Measurements from ENCODE around the gene DENND5A.
"Not testable (repeated sequence)": the region's sequence is repeated elsewhere in the genome, so short reads cannot be mapped to it uniquely, and the experiment has no call there.

Gene DENND5A

GRCh38 chr11:9210922-9211320 is 54.2 kb downstream of the DENND5A start:
- DNase-seq (ENCODE audit: low read depth in 2 of 2) = no peak

DNA sequence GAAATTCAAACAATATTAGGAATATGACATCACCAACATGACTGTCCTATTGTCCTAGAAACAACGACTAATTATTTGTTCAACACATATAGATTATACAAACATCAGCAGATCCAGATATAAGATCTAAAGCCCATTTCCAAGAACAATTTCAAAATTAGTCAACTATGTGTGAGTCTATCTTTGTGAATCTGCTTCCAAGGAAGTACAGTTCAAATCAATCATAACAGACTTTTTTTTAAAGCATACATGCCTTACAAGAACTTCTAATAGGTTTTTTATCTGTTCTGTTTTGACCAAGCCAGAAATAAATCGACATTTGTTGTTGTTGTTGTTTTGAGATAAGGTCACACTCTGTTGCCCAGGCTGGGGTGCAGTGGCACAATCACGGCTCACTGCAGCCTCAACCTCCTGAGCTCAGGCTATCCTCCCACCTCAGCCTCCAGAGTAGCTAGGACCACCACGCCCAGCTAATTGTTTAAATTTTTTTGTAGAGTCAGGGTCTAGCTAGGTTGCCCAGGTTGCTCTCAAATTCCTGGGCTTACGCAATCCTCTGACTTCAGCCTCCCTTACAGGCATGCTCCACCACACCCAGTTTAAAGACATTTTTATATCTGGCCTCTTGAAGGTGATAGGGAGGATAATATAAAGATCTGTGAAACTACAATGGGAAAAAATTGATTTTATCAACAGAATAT is 54.8 kb downstream of the DENND5A start:
- DNase-seq (ENCODE audit: low read depth in 2 of 2) = no peak

DNA sequence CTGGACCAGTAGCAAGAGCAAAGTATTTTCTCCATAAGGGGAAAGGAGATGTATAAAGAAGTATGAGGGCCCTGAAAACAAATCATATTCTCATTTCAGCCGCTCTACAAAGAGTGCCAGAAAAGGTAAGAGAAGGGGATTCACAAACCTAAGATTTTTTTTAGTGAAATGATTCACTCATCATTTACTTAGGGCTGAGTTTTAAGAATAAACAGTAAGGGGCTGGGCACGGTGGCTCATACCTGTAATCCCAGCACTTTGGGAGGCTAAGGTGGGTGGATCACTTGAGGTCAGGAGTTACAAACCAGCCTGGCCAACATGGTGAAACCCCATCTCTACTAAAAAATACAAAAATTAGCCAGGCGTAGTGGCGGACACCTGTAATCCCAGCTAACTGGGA is 55.5 kb downstream of the DENND5A start:
- DNase-seq (ENCODE audit: low read depth in 2 of 2) = not testable (repeated sequence)

DNA sequence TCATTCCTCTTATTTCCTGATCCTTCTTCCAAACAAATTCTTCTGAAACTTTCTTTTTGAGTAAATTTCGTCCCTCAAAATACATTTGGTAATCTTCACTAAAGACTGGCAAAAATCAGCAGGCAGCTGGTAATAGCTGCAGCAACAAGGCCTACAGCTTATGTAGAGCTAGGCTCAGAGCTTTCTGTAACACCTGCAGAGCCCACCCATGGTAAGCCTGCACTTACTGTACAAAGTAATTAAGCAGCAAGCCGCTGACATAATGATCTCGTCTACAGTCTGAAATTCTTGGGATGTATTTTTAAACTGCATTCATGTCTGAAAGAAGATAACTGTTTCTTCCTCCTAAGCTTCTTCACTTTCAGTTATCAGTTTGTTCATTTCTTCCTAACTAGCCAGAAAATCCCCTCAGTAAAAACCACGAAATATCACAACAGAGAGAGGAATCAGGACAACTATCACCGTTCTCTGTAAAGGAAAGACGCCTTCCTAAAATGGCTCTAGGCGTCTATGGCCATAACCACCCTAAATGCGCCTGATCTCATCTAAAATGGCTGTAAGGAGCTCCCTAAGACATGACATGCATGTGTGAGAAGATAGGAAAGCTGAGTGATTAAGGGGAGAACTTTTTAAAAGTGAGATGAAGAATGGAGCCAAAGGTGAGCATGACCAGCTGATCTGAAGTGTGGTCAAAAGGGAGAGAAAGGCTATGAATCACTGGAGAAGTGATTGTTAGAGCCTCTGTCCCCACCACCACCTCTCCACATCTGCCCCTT is 56.2 kb downstream of the DENND5A start:
- no peak for DNase-seq (ENCODE audit: low read depth in 2 of 2)

- no peak for DNase-seq (ENCODE audit: low read depth in 2 of 2)
These were observed 57.9 kb downstream of the DENND5A start for GRCh38 chr11:9207229-9207628.

DNA sequence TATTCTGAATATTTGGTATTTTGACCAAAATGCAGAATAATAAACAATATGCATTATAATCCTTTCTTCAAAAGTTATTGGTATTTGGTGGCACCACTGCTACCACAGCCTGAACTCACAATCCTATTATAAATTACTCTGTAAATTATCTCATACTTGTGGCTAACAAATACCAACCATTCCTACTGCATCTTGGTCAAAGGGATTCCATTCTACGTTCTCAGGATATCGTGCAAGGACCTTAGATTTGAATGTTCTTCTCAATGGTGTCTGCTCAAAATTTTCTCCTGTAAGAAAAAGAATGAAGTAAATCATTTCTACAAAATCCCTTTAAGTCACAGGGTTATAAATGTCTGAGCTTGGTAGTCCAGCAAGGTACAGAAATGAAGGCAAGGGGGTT is 58.7 kb downstream of the DENND5A start:
- no peak for DNase-seq (ENCODE audit: low read depth in 2 of 2)

DNA sequence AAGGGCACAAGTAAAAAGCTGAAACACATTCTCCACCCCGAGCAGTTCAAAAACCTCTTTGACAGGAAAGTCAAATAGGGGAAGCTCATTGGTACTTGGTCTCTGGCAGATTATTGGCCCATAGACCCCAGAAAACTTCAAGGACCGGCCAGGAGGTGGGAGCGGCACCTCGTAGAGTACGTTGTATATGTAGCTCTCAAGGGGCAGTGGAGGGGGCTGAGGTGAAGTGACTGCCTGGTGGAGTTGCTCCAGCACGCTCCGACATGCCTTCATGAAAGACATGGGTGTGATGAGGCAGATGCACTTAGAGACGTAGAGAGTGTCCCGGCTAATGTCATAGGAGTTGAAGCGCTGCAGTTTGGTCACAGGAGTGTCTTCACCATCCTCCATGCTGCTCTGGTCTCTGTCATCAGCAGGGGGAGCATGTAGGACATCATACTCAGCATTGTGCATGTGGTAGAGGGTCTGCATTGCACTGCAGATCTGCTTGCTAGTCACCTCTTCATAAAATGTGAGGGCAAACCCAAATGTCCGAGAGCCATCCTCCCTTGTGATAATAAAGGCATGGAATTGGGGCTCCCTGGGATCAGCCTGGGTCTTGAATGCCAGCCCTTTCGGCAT is 61.3 kb downstream of the DENND5A start:
- no peak for DNase-seq (ENCODE audit: low read depth in 2 of 2)

GRCh38 chr11:9201372-9202162 is 63.6 kb downstream of the DENND5A start:
- no peak for DNase-seq (ENCODE audit: low read depth in 2 of 2)

- DNase-seq (ENCODE audit: low read depth in 2 of 2) = no peak
These were observed 64.7 kb downstream of the DENND5A start for GRCh38 chr11:9200471-9200870.

DNA sequence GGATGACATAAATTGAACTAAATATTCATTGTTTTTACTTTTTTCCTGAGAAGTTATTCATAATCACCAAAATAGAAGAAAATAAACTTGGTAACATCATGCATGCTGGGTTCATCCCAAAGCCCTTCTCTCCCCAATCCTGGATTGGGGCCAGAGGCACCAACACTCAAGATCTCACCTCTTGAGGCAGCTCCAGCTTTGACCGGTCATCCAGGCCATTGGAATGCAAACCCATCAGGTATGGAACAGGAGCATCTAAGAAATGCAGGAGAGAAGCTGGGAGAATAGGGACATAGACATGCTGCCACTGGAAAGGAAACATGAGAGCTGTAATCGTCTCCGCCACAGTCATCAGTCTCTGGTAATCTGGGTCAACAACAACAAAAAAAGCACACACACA is 71.8 kb downstream of the DENND5A start:
- no peak for DNase-seq (ENCODE audit: low read depth in 2 of 2)

DNA sequence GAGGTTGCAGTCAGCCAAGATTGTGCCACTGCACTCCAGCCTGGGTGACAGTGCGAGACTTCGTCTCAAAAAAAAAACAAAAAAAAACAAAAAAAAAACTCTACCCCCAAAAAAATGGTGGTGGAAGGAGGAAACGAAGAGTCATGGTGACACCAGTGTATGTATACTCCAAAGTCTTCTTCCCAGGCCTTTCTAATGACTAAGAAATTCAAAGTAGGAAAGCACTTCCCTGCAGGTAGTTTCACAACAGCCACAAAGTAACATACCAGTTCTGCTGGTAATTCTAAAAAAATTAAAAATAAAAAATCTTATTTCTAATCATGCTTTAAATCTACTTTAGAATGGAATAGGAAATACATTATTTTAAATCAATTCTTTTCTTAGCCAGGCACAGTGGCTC is 72.6 kb downstream of the DENND5A start:
- no peak for DNase-seq (ENCODE audit: low read depth in 2 of 2)

DNA sequence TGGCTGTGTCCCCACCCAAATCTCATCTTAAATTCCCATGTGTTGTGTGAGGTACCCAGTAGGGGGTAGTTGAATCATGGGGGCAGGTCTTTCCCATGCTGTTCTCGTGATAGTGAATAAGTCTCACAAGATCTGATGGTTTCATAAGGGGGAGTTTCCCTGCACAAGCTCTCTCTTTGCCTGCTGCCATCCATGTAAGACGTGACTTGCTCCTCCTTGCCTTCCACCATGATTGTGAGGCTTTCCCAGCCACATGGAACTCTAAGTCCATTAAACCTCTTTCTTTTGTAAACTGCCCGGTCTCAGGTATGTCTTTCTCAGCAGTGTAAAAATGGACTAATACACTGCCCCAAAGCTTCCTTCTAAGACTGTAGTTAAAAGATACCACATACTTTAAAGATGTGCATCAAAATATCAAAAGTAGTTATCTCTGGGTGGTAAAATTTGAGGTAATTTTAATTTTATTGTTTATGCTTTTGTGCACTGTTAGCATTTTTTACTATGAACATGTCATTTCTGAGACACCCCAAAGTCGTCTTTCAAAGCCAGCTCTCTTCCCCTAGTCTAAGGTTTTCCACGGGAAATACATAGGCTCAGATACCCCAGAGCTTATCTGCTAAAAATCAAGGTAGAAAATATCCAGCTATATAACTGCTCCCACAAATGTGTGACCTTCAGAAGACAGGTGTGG is 74.7 kb downstream of the DENND5A start:
- not testable (repeated sequence) for DNase-seq (ENCODE audit: low read depth in 2 of 2)

DNA sequence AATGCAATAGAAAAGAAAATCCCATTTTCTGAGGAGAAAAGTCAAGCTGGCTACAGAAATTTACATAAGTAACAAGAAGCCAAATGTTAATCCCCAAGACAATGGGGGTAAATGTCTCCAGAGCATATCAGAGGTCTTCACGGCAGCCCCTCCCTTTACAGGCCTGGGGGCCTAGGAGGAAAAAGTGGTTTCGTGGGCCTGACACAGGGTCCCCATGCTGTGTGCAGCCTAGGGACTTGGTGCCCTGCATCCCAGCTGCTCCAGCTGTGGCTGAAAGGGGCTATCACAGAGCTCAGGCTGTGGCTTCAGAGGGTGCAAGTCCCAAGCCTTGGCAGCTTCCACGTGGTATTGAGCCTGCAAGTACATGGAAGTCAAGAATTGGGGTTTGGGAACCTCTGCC is 76.3 kb downstream of the DENND5A start:
- DNase-seq (ENCODE audit: low read depth in 2 of 2) = not testable (repeated sequence)

DNA sequence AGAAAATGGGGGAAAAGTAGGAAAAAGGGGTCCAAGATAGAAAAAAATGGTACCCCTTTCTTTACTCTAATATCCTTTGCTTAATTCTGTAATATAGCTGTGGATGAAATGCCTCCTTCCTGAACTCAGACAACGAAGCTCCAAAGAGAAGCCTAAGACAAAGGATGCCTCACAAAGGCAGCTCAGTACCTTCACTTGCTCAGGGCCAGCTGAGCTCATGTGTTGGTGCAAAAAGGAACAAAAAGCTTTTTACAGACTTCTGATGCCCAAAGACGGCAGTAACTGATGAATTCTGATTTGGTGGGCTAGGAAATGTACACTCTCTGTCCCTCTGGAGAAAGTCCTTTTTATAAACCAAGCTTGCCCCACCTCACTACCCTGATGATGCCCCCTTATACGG is 77.5 kb downstream of the DENND5A start:
- no peak for DNase-seq (ENCODE audit: low read depth in 2 of 2)

GRCh38 chr11:9184516-9184915 is 80.6 kb downstream of the DENND5A start:
- DNase-seq (ENCODE audit: low read depth in 2 of 2) = no peak

DNA sequence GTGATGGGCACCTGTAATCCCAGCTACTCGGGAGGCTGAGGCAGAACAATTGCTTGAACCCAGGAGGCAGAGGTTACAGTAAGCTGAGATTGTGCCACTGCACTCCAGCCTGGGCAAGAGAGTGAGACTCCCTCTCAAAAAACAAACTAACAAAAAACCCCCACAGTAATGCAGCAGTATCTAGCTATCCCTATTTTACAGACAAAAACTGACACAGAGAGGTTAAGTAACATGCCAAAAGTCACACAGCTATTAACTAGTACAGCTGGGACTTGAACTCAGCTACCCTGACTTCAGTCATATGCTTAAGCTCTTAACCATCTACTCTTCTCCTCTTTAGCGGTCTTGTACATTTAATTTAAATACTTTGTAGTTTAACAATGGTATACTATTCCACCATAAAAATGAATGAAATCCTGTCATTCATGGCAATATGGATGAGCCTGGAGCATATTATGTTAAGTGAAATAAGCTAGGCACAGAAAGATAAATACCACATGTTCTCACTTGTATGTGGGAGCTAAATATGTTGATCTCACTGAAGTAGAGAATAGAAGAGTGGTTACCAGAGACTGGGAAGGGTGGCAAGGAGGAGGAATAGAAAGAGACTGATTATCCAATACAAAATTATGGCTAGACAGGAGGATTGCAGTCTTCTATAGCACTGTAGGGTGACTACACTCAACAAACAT is 82.8 kb downstream of the DENND5A start:
- DNase-seq (ENCODE audit: low read depth in 2 of 2) = no peak

GRCh38 chr11:9180784-9181183 is 84.4 kb downstream of the DENND5A start:
- no peak for DNase-seq (ENCODE audit: low read depth in 2 of 2)

- no peak for DNase-seq (ENCODE audit: low read depth in 2 of 2)
These were observed 86.0 kb downstream of the DENND5A start for GRCh38 chr11:9179141-9179540.

DNA sequence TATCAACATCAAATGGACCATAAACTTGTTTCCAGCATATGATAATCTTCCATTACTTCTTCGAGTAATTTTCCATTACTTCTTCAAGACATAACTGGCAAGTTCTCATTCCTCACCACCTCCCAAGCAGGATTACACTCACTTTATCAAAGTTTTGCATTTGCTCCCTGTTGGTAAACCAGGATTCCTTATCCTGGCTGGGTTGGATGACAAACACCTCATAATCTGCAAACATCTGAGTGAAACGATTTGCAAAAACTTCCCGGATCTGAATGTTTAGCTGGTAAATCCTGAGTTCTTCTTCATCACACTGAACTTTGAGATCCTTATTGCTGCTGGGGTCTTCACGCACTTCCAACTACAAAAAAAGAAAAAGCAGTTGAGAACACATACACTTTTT is 86.4 kb downstream of the DENND5A start:
- no peak for DNase-seq (ENCODE audit: low read depth in 2 of 2)

GRCh38 chr11:9177438-9178091 is 87.6 kb downstream of the DENND5A start:
- no peak for DNase-seq (ENCODE audit: low read depth in 2 of 2)
